Activated CD8-positive, alpha-beta T cell treated with anti-CD3 and anti-CD28 coated beads for 36 hours (primary cell): ENCODE results near the gene SCN8A. TPM values are rescaled to one million over a fixed set of nuclear protein-coding genes. Genes with fewer than 3 reads are reported as not detected.

ENCODE experiments used
- ATAC-seq: fragments of 200-7000 bp; cut with Tn5 transposase; one replicate; pipeline ENCODE4 v1.10.0; 2021; ENCODE audit warnings: mild to moderate bottlenecking, moderate library complexity
- CTCF ChIA-PET: fragments of 350-600 bp; sonication (Branson Sonifier 250); formaldehyde crosslinking; loops from one replicate; lab custom pipeline; 2021; ENCODE audit warnings: antibody characterized with exemption; lab: Charles Lee
- POLR2A ChIA-PET: fragments of 350-600 bp; sonication (Branson Sonifier 250); formaldehyde crosslinking; loops from one replicate; lab custom pipeline; 2021; ENCODE audit warnings: antibody characterized with exemption; lab: Charles Lee
- DNase-seq: peaks from one replicate; pipeline ENCODE4 v3.0.0-alpha.2; 2020
- H3K27ac Mint-ChIP-seq: one replicate; pipeline ENCODE4 v1.8.0; 2021; ENCODE audit warnings: mild to moderate bottlenecking, mixed read lengths
- H3K27me3 Mint-ChIP-seq: one replicate; pipeline ENCODE4 v1.8.0; 2021; ENCODE audit warnings: mixed read lengths
- H3K36me3 Mint-ChIP-seq: one replicate; pipeline ENCODE4 v1.8.0; 2021; ENCODE audit warnings: low read depth, mixed read lengths
- H3K4me1 Mint-ChIP-seq: one replicate; pipeline ENCODE4 v1.8.0; 2021; ENCODE audit warnings: low read depth, mixed read lengths
- H3K4me3 Mint-ChIP-seq: one replicate; pipeline ENCODE4 v1.8.0; 2021; ENCODE audit warnings: mild to moderate bottlenecking, moderate library complexity, mixed read lengths
- H3K9me3 Mint-ChIP-seq: one replicate; pipeline ENCODE4 v1.8.0; 2021; ENCODE audit warnings: mixed read lengths
- CTCF ChIP-seq: fragments of 200-600 bp; IDR thresholded peaks from one replicate; pipeline ENCODE4 v1.8.0; 2022; ENCODE audit warnings: antibody characterized with exemption, mild to moderate bottlenecking
- intact Hi-C: fragments of 100-400 bp; cut with micrococcal nuclease; formaldehyde crosslinking; loops from one replicate; pipeline ENCODE4 v1.10.0; 2022
- total RNA-seq, 2 experiments: library from RNA; stranded (reverse); gene quantifications; one replicate each; pipeline ENCODE4 v1.2.3, GENCODE V29; 2021

Gene SCN8A
- total RNA-seq, 2 experiments from 2014 or later: 0.77 to 0.78 TPM

DNA sequence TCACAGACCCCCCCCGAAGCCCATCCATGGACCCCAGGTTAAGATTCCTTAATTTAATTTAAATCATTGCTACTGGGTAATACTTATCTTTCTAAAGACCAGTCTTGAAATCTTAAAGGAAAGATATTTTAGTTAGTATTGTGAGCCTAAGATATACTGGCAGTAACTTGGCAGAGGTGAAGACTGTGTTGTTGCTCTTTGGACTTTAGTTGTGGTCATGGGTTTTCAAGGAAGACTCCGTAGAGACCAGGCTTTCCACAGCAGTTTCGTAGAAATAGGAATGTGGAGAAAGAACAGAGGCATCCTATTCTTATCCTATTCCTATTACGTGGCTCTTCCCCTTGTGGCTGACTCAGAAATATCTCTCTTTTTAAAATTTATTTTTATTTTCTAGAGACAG is 99.0 kb downstream of the SCN8A start:
- no peak overlapping the region for H3K27ac Mint-ChIP-seq
- intact Hi-C loops: no loop called here
- H3K9me3 Mint-ChIP-seq: no peaks in the 10 kb centered on the region
- no peaks in the 10 kb centered on the region for H3K36me3 Mint-ChIP-seq
- ATAC-seq (no peak), DNase-seq (no peak)
- H3K4me3 Mint-ChIP-seq: no peak overlapping the region
- peaks cover 2% of the 10 kb centered on the region for H3K4me1 Mint-ChIP-seq
- no peaks in the 10 kb centered on the region for H3K27me3 Mint-ChIP-seq
- TF ChIP-seq CTCF: no peak
- POLR2A ChIA-PET: no interaction called here
- CTCF ChIA-PET: interaction anchor here (1.4 kb wide), 1 partner anchor 13 kb away, joined by 3 read pairs; no protein-coding TSS in a partner anchor

- Mint-ChIP-seq H3K9me3 (no peaks in the 10 kb centered on the region), H3K4me1 (peaks cover 2% of the 10 kb centered on the region), H3K36me3 (no peaks in the 10 kb centered on the region), H3K27ac (no peak overlapping the region), H3K4me3 (no peak overlapping the region), H3K27me3 (no peaks in the 10 kb centered on the region)
- no peak for ATAC-seq
- ChIA-PET CTCF (no interaction called here), POLR2A (interaction anchor here (0.8 kb wide), 1 partner anchor 944 kb away, joined by 3 read pairs; no protein-coding TSS in a partner anchor)
- no peak for DNase-seq
- TF ChIP-seq CTCF: no peak
- intact Hi-C loops: no loop called here
Observed at GRCh38 chr12:51692016-51692415, 101.0 kb downstream of the SCN8A start.

GRCh38 chr12:51693569-51693968 is 102.5 kb downstream of the SCN8A start:
- Mint-ChIP-seq H3K4me3 (no peak overlapping the region), H3K27ac (no peak overlapping the region), H3K4me1 (no peaks in the 10 kb centered on the region), H3K36me3 (no peaks in the 10 kb centered on the region), H3K9me3 (no peaks in the 10 kb centered on the region), H3K27me3 (no peaks in the 10 kb centered on the region)
- ATAC-seq: no peak
- intact Hi-C loops: no loop called here
- no peak for TF ChIP-seq CTCF
- POLR2A ChIA-PET: no interaction called here
- DNase-seq: no peak
- CTCF ChIA-PET: no interaction called here

- no peak for ATAC-seq
- H3K36me3 Mint-ChIP-seq: no peaks in the 10 kb centered on the region
- no peaks in the 10 kb centered on the region for H3K9me3 Mint-ChIP-seq
- POLR2A ChIA-PET: interaction anchor here (1.3 kb wide), 1 partner anchor 11 kb away, joined by 4 read pairs; no protein-coding TSS in a partner anchor
- no peak for DNase-seq
- CTCF ChIA-PET: no interaction called here
- intact Hi-C loops: no loop called here
- H3K4me1 Mint-ChIP-seq: no peaks in the 10 kb centered on the region
- no peak overlapping the region for H3K4me3 Mint-ChIP-seq
- H3K27me3 Mint-ChIP-seq: no peaks in the 10 kb centered on the region
- no peak overlapping the region for H3K27ac Mint-ChIP-seq
- TF ChIP-seq CTCF: no peak
Observed at GRCh38 chr12:51694146-51694545, 103.1 kb downstream of the SCN8A start.

- ChIA-PET POLR2A (interaction anchor here (0.5 to 1.3 kb wide), 2 partner anchors 12 to 1271 kb away, joined by 3 to 4 read pairs; no protein-coding TSS in a partner anchor), CTCF (interaction anchor here (1.5 to 1.8 kb wide), 2 partner anchors 9 to 119 kb away, joined by 3 to 4 read pairs; a partner anchor contains a TSS)
- ATAC-seq (no peak), DNase-seq (no peak)
- no peak overlapping the region for H3K27ac Mint-ChIP-seq
- no peak overlapping the region for H3K4me3 Mint-ChIP-seq
- no peak for TF ChIP-seq CTCF
- no peaks in the 10 kb centered on the region for H3K4me1 Mint-ChIP-seq
- H3K27me3 Mint-ChIP-seq: no peaks in the 10 kb centered on the region
- no peaks in the 10 kb centered on the region for H3K9me3 Mint-ChIP-seq
- intact Hi-C loops: no loop called here
- H3K36me3 Mint-ChIP-seq: no peaks in the 10 kb centered on the region
Observed at GRCh38 chr12:51695241-51696010, 104.4 kb downstream of the SCN8A start.
